Measurements from ENCODE around the gene KIAA0513. TPM values are rescaled to one million over a fixed set of nuclear protein-coding genes. Genes with fewer than 3 reads are reported as not detected.

KIAA0513 gene
- polyA plus RNA-seq, 3 donors, result 2.4 to 7.3 (median 4.7) TPM

DNA sequence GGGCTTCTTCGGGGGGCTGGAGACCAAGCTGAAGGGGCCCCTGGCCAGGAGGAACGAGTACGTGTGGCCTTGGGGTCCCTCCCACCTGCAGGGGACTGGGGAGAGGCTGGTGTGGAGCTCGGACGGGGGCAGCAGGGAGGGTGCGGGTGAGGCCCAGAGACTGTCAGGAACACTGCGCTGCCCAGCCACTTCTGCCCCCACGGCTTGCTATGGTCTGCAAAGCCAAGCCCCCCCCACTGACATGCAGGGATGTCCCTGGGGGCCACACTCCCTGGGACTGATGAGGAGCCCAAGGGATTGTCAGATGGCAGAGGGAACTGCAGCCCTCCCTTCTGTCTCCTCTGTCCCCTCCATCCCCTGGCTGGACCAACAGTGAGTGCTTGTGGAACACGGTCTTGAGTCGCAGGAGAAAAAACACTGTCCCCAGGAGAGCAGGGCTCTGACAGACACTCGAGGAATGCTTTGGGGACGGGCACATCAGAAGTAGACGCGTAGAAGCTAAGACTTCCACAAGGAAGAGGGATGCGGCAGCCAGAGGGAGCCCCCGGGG lies 50.1 kb downstream of the KIAA0513 start:
- H3K27ac ChIP-seq (ENCODE audit: low read depth, low read length), result no peak overlapping the region
- 79 to 92% (median 85%) methylated on average over 16 of the region's 16 CpGs for WGBS, 3 donors

GRCh38 chr16:85078226-85078625 lies 50.6 kb downstream of the KIAA0513 start:
- no peak overlapping the region for H3K27ac ChIP-seq (ENCODE audit: low read depth, low read length)
- WGBS, 3 donors, result 58 to 92% (median 71%) methylated on average over 10 of the region's 10 CpGs

DNA sequence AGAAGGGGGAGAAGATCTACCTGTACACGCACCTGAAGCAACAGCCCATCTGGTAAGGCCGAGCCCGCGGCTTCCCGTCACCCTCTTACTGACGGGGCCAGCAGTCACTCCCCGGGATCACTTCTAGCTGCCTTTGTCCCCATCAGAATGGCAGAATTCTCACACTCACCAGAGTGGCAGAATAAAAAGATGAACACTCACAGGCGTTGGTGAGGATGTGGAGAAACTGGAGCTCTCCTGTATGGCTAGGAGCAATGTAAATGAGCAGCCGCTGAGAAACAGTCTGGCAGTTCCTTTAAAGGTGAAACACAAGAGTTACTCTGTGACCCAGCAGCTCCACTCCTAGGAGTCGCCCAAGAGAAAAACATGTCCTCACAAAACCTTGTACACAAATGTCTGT lies 51.4 kb downstream of the KIAA0513 start:
- no peak overlapping the region for H3K27ac ChIP-seq (ENCODE audit: low read depth, low read length)
- 96 to 98% (median 97%) methylated on average over 10 of the region's 10 CpGs for WGBS, 3 donors

- H3K27ac ChIP-seq (ENCODE audit: low read depth, low read length), result no peak overlapping the region
- WGBS, 3 donors, result 86 to 92% (median 87%) methylated on average over 22 of the region's 22 CpGs
These were observed 52.4 kb downstream of the KIAA0513 start for GRCh38 chr16:85079785-85080570.

- 88 to 90% (median 90%) methylated on average over 9 of the region's 9 CpGs for WGBS, 3 donors
- no peak overlapping the region for H3K27ac ChIP-seq (ENCODE audit: low read depth, low read length)
These were observed 53.4 kb downstream of the KIAA0513 start for GRCh38 chr16:85081038-85081437.

GRCh38 chr16:85081765-85082164 lies 54.2 kb downstream of the KIAA0513 start:
- H3K27ac ChIP-seq (ENCODE audit: low read depth, low read length), result no peak overlapping the region
- WGBS, 3 donors, result 87 to 94% (median 88%) methylated on average over 15 of the region's 15 CpGs

- 50 to 66% (median 53%) methylated on average over 33 of the region's 33 CpGs for WGBS, 3 donors
- H3K27ac ChIP-seq (ENCODE audit: low read depth, low read length), result no peak overlapping the region
These were observed 54.8 kb downstream of the KIAA0513 start for GRCh38 chr16:85082173-85083050.

GRCh38 chr16:85083051-85083639 lies 55.5 kb downstream of the KIAA0513 start:
- no peak overlapping the region for H3K27ac ChIP-seq (ENCODE audit: low read depth, low read length)

DNA sequence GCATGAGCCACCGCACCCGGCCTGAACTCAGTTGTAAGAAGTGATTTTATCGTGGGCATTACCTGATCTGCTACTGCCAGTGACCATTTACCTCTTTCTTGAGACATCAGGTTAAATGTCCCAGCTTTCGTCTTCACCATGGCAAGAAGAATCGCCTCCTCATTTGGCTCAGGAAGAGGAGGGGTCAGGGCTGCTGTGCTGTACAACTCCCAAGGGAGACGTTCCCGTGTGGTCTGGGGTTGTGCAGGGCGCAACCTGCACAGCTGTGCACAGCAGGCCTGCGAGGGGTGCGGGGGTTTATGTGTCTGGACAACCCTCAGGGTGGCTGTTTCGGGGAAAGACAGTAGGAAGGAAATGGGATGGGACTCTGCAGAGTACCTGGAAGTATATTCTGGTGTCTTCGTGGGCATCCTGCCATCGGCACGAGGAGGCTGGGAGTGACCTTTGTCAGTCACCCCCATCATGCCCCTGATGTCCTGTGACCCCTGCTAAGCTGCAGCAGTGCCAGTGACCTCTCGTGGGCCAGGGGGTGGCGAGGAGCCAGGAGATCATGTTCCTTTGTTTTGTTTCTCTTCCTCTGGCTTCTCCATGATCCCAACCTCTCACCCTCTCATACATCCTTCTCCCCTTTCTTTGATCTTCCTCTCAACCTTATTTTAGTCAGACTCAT lies 57.4 kb downstream of the KIAA0513 start:
- H3K27ac ChIP-seq (ENCODE audit: low read depth, low read length), result no peak overlapping the region
- 79 to 82% (median 80%) methylated on average over 16 of the region's 16 CpGs for WGBS, 3 donors

More at GRCh38 chr16:85083051-85083639, 55.5 kb downstream of the KIAA0513 start:
- 42 to 80% (median 49%) methylated on average over 13 of the region's 13 CpGs for WGBS, 3 donors

DNA sequence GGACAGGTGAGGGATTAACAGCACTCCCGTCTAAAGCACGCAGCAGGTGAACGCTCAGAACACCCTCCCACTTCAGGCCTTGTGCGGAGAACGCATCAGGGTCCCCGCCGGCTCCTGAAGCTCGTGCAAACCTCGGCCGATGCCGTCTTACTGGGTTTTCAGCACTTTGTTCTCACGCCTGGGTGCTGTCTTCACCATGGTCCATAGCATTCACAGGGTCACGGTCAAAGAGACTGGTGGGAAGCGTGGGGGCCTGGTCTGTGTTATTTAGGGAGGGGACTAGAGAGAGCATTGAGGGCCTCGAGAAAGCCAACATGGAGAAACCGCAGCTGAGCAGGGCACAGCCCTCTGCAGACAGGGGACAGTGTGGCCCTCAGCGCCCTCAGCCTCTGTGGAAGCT lies 58.1 kb downstream of the KIAA0513 start:
- 94 to 98% (median 96%) methylated on average over 17 of the region's 17 CpGs for WGBS, 3 donors
- no peak overlapping the region for H3K27ac ChIP-seq (ENCODE audit: low read depth, low read length)

DNA sequence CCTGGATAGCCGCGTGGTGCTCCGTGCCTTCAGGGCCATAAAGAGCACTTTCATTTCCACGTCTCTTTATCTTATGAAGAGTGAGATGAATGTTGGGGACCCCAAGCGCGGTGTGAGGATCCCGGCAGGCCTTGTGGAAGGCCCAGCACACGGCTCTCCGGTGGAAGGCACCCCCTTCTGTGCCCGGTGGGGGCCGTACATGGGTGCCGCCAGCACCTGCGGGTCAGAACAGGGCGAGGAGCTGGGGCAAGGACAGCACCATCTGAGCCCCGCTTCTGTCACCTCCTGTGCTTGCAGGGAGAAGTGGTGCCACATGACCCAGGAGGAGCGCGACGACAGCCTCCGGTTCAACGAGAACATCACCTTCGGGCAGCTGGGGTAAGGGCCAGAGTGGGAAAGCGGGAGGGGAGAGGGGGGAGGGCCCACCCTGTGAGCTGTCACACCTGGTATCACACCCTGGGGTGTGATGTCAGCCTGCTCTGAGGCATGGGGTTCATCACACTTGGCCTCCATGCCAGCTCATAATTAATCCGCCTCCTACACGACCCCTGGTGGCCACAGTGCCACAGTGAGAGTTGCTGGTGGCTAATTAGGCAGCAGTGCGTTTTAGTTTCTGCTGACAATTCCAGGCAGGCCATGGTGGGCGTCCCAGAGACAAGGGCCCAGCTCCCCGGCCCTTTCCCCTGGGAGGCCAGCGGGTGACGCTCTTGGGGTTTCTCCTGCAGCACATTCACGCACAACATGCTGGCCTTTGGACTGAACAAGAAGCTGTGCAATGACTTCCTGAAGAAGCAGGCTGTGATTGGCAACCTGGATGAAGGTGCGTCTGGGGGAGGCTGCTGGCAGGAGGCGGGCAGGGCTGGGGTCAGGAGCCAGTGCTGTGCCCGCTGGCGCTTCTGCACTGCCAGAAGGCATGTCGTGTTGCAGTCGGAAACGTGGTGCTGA lies 59.0 kb downstream of the KIAA0513 start:
- H3K27ac ChIP-seq (ENCODE audit: low read depth, low read length), result no peak overlapping the region
- WGBS, 3 donors, result 77 to 82% (median 78%) methylated on average over 37 of the region's 37 CpGs

DNA sequence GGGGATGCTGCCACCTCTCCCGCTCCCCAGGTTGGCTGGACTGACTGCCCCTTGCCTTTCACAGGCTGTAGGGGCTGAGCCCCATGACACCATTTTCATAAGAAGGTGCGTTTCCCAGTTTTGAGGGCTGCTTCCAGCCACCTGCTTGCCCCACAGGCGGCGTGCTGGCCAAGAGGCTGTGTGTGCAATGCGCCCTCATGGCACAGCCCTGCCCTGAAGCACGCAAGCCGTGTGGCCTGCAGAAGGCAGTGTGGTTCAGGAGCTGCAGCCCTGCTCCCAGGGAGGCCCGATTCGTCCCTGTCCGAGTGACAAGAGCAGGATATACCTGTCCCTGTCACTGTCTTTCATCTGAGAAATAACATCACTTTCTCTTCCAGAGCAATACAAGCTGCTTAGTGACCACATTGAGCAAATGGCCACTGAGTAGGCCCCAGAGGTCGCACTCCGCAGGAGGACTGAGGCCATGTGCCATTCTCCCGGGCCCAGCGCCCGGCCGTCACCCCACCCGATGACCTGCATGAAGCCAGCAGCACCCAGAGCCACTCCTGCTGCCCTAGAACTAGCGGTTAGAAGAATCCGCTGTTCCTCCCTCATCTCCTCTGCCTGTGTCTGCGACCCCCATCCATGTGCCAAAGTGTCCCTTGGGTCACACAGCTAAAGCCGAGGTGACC lies 60.4 kb downstream of the KIAA0513 start:
- 87 to 96% (median 96%) methylated on average over 21 of the region's 21 CpGs for WGBS, 3 donors

DNA sequence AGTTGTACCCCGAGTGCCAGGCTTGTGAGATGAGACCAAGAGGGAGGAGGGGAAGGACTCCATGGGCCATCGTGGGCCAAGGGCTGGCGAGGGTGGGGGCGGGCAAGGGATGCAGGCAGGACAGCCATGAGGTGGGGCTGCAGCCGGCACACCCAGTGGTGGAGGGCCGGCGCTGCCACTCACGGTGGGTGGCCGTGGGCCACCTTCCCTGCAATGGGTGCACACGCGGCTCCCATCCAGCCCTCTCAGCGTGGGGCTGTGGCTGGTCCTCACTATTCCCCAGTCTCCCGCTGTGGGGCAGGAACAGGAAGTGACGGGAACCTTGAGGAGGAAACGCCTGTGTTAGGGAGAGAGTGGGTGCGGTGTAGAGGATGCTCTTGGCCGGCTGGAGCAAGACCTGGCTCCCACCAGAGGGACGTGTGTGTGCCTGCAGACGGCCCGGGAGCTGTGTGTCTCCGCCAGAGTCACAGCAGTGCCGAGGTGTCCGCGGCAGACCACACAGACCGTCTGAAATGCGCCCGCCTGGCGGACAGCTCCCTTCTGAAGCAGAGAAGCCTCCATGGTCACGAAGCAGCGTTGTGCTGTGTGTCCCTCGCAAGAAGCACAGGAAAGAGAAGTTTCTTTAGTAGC lies 61.1 kb downstream of the KIAA0513 start:
- H3K27ac ChIP-seq (ENCODE audit: low read depth, low read length), result no peak overlapping the region
- WGBS, 3 donors, result 74 to 87% (median 75%) methylated on average over 27 to 31 of the region's 31 CpGs

More for the DNA sequence above, 60.4 kb downstream of the KIAA0513 start:
- H3K27ac ChIP-seq (ENCODE audit: low read depth, low read length), result no peak overlapping the region

DNA sequence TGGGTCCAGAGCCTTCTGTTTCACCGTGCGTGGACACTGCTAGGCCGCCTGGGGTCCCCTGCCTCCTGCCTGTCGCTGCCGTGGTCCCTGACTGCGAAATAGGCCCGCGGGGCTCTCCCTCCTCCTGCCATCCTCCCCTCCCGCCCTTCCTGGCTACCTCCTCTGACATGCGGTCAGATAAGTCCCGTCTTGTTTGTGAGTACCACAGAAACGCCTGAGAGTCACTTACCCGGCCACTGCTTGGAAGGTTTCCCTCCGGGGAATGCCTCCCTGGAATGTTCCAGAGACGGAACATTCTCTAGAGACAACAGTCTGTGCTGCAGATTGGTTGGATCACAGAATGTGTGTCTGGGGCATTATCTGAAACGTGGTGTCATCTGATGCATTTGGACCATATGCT lies 61.9 kb downstream of the KIAA0513 start:
- H3K27ac ChIP-seq (ENCODE audit: low read depth, low read length), result no peak overlapping the region
- 78 to 80% (median 80%) methylated on average over 16 of the region's 16 CpGs for WGBS, 3 donors

DNA sequence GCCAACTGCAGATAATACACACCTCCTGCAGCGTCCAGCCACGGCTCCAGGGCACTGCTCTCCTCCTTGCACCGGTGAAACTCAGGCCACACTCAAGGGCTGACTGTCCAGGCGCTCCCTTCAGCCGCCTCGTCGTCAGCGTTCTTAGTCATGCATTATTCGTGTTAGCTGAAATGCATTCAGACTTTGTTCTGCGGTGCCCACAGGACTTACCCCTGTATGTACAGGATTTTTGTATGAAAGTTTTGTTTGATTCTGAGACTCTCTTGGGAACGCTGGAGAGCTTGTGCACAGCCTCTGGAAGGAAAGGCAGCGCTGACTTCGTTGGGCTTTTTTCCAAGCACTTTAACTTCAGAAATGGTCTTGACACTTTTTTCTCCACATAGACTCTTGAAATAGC lies 62.6 kb downstream of the KIAA0513 start:
- H3K27ac ChIP-seq (ENCODE audit: low read depth, low read length), result no peak overlapping the region
- 72 to 77% (median 74%) methylated on average over 13 of the region's 13 CpGs for WGBS, 3 donors

DNA sequence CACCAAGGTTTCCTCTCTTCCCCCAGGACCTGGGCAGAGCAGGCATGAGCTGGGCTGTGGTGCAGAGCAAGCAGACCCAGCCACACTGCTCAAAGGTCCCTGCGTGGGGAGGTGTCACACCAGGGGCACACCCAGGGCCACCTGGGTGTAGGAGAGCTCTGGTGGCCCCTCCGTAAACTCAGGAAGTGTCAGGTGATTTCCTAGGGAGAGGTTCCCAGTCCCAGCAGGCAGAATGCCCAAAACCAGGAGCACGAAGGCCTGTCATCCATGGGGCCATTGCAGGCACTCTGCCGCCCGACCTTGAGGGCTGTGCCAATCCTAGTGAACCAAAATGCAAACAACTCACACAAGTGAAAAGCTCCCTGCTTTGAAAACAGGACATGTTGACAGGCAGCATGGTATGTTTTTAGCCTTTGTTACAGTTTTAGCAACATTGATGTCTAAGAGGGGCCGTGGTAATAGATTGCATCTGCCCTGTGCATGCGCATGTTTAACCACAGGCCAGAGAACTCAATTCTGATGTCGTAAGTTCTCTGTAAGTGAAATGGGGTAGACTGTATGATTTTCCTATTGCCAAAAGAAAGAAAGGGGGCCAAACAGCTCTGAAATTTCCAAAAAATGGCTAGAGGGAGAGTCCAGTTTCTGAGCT lies 63.4 kb downstream of the KIAA0513 start:
- no peak overlapping the region for H3K27ac ChIP-seq (ENCODE audit: low read depth, low read length)
- 41 to 71% (median 66%) methylated on average over 7 to 8 of the region's 8 CpGs for WGBS, 3 donors
